GM19193 (cell line): ENCODE measurements around the gene C19orf38.

Experiments
- POLR2A ChIP-seq: IDR thresholded peaks from 4 replicates; pipeline ENCODE4 v1.6.1; 2011; ENCODE audit not compliant: insufficient read depth, insufficient read length; ENCODE audit errors: extremely low read depth

The C19orf38 gene

GRCh38 chr19:10878253-10878652, 30.0 kb downstream of the C19orf38 start:
- TF ChIP-seq POLR2A = no peak

GRCh38 chr19:10881403-10882107, 33.3 kb downstream of the C19orf38 start:
- TF ChIP-seq POLR2A = no peak

DNA sequence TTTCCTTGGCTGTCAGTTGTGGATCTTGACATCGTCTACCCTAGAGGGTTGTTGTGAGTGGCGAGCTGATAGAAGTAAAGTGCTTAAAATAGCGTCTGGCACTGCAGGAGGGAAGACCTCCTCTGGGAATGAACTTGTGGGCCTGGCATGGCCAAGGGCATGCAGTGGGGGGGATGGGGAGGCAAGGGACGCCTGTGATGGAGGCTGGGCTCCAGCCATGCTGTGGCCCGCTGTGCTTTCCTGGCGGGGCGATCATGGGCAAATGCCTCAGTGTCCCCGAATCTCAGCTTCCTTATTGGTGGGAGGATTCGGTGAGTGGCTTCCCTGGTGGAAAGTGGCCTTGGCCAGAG, 33.9 kb downstream of the C19orf38 start:
- no peak for TF ChIP-seq POLR2A

GRCh38 chr19:10884274-10884673, 36.1 kb downstream of the C19orf38 start:
- TF ChIP-seq POLR2A = no peak

GRCh38 chr19:10885201-10886169, 37.3 kb downstream of the C19orf38 start:
- no peak for TF ChIP-seq POLR2A

DNA sequence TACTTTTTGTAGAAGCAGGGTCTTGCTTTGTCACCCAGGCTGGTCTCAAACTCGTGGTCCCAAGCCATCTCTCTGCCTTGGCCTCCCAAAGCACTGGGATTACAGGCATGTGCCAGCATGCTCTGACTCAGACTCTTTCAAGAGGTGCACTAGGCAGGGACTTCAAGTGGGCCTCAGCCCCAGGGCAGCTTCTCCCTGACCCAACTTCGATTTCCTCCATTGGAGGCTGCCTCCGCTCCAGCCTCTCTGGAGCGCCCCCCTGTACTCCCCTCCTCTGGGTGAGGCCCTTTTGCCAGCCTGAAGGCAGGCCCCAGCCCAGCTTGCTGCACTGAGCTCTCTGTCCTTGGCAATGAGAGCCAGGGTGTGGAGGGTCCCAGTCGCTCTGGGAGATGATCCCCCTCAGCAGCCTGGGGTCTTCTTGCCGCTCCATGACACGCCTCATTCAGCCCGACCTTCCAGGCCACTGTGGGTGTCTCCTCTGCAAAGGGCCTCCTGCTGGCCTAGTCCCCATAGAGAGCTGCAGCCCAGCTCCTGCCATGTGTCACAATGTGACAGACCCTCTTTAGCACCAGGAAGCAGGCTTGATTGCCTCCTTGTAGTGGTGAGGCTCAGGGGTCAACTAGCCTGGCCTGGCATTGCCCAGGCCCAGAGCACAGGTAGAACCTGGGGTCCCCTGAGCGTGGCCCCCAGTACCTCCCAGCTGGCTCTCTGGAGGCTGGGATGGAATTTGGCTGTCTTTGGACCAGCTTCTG, 39.6 kb downstream of the C19orf38 start:
- TF ChIP-seq POLR2A = no peak

DNA sequence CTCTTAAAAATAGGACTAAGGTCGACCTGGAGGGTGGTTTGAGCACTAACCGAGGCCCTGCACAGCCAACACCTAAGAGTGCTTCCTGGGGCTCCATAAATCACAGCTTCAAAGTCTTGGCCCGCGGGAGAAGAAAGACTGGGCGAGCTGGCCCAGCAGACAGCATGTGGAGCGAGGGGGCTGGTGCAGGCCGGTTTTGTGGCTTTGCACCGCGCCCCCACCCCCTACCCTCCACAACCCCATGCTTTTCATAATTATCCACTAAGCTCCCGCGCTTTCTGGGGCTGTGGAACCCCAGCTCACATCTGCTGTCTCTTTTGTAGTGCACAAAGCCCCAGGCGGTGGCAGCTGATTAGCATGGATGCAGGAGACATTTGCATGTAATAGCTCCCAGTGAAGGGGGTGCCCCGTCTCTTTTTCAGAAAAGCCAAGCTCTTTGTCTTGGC, 40.2 kb downstream of the C19orf38 start:
- no peak for TF ChIP-seq POLR2A

- no peak for TF ChIP-seq POLR2A
These were observed 41.7 kb downstream of the C19orf38 start for GRCh38 chr19:10889880-10890279.

DNA sequence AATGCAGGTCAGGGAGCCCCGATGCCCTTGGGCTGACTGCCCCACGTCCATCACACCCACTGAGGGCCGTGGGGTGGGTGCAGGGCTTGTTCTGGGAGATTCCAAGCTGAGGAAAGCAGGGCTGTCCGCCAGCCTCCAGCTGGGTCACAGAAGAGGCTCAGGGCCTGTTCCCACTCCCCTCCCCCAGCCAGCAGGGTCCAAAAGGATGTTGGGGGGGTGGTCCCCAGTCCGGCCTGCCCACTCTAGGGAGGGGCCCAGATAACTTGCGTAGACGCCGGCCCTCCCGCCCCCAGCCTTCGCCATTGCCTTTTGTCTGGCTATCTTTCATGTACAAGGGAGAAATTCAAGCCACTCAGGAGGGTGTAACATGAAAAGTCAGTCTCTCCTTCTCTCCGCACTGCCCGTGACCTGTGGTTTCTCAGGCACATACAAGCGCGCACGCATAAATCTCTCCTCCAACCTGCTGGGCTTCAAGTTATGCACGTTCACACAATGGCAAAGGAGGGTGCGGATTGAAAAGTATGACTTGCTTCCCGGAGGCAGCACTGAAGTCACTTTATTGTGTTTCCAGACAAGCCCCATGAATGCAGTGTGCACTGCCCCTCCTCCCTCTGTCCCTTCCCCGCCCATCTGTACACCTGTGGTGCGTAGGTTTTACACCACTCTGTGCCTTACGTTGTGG, 43.3 kb downstream of the C19orf38 start:
- no peak for TF ChIP-seq POLR2A

DNA sequence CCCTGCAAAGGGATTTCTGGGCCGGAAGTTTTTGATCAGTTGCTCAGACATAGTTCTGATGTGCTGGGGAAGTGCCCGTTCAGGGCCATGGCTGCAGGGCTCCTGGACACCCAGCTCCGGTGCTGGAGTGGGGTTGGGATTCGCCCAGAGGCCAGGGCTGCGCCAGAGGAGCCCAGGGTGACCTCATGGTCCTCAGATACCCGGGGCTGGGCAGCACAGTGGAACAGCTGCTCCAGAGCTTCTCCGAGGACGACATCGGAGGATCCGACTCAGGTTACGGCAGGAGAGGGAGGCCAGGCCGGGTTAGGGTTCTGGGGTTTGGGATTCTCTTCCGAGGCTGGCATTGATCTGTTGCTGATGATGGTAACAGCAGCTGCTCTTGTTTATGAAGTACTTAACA, 44.0 kb downstream of the C19orf38 start:
- no peak for TF ChIP-seq POLR2A

- TF ChIP-seq POLR2A = no peak
These were observed 46.6 kb downstream of the C19orf38 start for GRCh38 chr19:10894911-10895213.

GRCh38 chr19:10895363-10895762, 47.1 kb downstream of the C19orf38 start:
- TF ChIP-seq POLR2A = no peak

DNA sequence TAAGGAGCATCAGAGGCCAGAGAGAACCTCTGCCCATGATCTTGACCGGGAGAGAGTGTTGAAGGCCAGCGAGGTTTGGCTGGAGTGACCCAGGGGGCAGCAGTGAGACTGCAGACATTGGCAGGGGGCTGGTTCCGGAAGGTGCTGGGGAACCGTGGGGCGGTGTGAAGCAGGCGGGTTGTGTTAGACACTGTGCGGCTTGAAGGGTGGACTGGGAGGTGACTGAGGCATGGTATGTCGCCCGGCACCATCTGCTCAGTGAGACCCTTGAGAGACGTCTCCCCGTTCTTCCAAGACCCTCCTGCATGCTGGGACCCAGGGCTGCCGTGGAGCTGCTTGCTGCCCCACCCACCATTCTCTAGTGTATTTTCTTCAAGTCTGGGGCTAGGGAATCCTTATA, 47.7 kb downstream of the C19orf38 start:
- no peak for TF ChIP-seq POLR2A

DNA sequence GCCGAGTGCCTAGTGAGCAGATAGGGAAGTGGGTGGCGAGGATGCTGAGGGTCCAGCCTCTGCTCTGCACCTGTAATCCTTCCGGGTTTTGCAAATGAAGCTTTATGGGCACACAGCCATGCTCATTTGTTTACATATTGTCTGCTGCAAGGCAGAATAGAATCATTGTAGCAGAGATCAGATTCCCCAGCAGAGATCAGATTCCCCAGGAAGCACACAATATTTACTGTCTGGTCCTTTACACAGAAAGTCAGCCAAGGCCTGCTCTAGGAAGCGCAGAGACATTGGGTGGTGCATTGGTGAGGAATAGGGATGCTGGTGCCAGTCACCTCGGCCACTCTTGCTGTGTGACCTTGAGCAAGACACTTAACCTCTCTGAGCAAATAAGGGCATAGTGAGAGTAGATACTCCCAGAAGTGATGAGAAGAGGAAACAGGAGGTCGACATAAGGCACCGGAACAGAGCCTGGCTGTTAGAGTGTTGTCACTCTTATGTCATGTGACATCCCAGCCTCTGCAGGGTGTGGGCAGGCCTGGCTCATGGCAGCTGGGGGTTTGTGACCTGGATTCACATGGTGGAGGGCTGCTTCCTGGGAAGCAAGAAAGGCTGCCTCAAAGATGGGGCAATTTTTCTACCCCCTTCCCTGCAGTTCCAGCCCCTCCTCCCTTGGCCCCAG, 48.8 kb downstream of the C19orf38 start:
- no peak for TF ChIP-seq POLR2A
